Umbilical cord (tissue), 2 donors: ENCODE data around the gene ADAMTSL1. TPM values are rescaled to one million over a fixed set of nuclear protein-coding genes. Genes with fewer than 3 reads are reported as not detected.
A peak's percentile ranks its signal among the peaks of the same experiment; 100 is the strongest.

ENCODE experiments used
- DNase-seq: peaks from one replicate; pipeline ENCODE4 v3.0.0-alpha.2; 2015; ENCODE audit warnings: low spot score
- total RNA-seq: library from RNA; depleted of rRNA; stranded (reverse); fragments of >200 nt; gene quantifications from one replicate; pipeline ENCODE4 v1.2.3, GENCODE V29; 2014; ENCODE audit warnings: low replicate concordance; ENCODE audit not compliant: insufficient read depth

Gene ADAMTSL1
- total RNA-seq, 1 donor from 2014 or later = 26.5 TPM

GRCh38 chr9:18550286-18550685 is 76.3 kb downstream of the ADAMTSL1 start:
- DNase-seq = no peak

- no peak for DNase-seq
These were observed 80.3 kb downstream of the ADAMTSL1 start for GRCh38 chr9:18554244-18554643.

DNA sequence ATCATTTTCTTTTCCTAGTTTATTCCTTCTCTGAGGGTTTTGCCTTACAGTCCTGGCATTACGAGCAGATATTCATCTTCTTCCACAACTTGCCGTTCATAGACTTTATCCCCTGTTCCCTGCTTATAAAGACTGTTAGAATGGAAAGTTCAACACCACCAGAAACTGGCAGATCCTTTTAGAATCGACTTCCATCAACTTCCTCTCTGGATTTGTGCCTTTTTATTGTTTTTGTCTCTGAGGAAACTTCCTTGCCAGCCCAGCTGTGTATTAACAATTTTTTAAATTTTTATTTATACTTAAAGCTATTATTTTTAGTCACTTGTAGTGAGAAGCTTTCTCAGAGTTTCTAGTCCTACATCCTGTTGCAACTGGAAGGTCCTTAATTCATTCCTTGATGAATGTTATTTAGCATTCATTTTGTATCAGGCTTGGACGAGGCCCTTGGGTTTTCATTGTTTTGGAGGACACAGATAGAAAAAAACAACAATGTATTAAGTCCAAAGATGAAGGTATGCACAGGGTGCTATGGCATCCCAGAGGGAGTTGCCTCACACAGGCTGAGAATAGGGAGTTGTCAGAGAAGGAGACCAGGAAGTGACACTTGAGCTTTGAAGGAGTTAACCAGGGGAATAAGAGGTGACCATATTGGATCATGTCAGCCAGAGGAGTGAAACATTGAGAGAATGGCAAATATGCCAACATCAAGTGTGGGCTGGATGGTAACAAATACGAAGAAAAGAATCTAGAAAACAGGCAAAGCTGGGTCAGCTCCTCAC is 81.3 kb downstream of the ADAMTSL1 start:
- no peak for DNase-seq

DNA sequence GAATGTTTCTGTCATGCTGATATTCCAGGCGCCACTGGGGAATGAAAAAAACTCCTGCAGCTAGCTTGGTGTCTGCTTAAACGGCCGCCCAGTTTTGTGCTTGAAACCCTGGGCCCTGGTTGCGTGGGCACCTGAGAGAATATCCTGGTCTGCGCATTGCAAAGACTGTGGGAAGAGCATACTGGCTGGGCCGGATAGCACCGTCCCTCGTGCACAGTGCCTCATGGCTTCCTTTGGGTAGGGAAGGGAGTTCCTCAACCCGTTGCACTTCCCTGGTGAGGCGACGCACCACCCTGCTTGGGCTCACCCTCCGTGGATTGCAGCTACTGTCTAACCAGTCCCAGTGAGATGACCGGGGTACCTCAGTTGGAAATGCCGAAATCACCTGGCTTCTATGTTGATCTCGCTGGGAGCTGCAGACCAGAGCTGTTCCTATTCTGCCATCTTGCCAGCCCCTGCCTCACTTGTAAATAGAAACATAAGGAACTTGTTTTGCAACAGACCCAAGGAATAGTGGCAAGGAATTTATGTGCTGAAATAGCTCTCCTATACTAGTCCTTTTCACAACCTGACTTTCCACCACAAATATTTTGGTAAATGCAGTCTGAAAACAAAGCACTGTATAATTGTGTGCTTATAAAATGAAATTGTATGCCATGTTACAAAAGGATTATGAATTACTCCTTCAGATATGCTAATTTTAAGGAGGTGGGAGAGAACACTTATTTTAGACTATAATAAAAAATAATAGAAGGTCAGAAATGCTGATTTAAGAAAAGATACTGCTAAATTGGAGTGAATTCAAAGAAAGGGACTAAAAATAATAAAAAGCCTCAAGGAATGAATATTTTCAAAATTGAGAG is 90.3 kb downstream of the ADAMTSL1 start:
- no peak for DNase-seq

- peak; percentile 43 for DNase-seq
These were observed 92.2 kb downstream of the ADAMTSL1 start for GRCh38 chr9:18566121-18566520.

DNA sequence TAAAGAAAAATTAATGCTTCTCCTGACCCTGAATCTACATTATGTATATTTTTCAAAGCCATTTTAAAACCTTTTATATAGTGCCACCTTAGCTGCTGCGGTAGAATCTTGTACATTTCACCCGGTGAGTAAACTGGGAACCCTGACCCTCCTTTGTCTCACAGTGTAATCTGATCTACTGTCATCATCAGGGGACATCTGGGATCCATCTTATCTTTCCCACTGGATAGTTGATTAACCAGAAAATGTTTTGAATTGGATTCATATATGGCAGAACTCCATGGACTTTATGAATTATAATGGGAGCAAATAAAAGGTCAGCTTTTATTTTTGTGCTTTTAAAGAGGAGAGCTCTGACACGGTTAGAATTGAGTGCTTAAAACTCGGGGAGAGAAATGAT is 95.0 kb downstream of the ADAMTSL1 start:
- DNase-seq = no peak

DNA sequence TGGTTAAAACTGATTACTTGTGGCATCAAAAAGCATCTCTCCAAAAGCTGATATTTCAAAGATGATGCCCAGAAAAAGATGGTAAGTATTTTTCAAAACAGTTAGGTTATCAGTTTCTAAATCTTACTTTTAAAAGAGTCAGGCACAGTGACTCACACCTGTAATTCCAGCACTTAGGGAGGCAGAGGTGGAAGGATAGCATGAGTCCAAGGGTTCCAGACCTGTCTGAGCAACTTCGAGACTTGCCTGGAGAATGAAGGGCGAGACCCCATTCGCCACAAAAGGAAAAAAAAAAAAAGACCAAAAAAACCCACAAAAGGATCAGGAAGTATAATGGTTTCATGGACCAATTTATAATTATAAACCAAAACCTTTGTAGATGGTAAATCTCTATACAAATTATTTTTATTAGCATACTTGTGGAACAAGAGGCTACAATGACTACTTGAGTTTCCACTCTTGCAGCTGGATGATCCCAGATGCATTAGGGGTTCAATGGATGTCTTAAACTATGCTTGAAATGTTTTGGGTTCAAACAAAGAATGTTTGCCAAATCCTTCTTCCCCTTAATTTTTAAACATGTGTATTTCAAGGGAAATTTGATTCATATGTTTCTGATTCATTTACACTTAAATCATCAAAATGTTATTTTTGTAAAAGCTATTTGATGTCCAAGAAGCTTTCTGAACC is 96.1 kb downstream of the ADAMTSL1 start:
- no peak for DNase-seq

- no peak for DNase-seq
These were observed 99.1 kb downstream of the ADAMTSL1 start for GRCh38 chr9:18573021-18573556.

DNA sequence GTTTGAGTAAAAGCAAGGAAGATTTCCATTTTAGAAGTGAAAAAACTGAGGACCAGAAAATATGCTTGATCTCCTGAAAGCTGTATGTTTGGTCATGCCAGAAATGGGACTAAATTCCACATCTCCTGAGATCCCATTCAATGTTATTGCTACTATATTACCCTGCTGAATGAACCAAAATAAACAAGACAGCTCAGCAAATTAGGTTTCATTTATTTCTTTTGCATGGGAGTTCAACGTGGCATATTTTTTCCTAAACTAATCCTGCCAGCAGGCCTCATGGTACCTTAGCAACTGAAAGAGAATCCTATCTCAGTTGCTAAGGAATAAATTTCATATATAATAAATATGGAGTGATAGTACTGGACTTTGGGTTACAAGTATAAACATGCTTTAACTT is 101.7 kb downstream of the ADAMTSL1 start:
- no peak for DNase-seq

DNA sequence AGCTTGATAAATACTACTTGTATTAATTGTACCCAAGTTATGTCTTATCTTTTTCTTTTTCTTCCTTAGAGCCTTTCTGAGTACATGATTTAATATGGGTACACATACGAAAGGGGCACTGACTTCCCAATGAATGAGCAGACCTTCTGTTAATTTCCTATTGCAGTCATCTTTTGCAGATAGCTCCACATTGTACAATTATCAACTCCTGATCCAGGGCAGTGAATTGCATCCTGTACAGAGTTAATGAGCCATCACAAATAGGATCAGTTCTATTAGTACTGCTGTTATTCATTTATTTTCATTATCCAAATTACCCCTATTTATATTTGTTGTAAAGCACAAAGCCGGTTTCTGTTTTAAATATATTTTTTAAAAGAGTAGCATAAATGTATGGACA is 105.6 kb downstream of the ADAMTSL1 start:
- no peak for DNase-seq

DNA sequence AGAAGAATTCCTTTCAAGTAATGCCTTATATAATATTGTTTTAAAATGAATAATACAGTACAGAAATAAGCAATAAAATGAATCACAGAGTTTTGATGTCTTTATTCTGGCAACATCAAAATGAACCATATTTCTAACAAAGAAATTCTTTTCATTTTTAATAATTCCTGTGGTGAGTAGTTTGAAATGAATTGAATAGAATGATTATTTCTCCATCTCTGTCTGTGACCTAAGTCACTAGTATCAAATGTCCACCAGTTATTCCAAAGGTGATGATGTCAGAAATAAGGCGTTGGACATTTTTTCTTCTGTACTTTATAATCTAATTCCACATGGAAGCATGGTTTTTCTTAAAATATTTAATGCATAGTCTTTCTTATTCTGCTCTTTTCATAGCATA is 106.2 kb downstream of the ADAMTSL1 start:
- DNase-seq = no peak

DNA sequence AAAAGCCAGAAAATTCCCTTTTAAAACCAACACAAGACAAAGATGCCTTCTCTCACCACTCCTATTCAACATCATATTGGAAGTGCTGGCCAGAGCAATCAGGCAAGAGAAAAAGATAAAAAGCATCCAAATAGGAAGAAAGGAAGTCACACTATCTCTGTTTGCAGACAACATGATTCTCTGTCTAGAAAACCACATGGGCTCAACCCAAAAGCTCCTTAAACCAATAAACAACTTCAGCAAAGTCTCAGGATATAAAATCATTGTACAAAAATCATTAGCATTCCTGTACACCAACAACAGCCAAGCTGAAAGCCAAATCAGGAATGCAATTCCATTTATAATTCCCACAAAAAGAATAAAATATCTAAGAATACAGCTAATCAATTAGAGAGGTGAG is 112.0 kb downstream of the ADAMTSL1 start:
- no peak for DNase-seq

DNA sequence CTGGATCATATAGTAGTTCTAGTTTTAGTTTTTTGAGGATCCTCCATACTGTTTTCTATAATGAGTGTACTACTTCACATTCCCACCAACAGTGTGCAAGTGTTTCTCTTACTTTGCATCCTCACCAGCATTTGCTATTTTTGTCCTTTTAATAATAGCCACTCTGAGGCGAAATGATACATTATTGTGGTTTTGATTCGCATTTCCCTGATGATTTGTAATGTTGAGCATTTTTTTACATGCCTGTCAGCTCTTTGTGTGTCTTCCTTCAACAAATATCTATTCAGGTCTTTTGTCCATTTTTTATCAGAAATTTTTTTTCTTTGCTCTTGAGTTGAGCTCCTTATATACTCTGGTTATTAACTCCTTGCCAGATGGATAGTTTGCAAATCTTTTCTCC is 114.0 kb downstream of the ADAMTSL1 start:
- no peak for DNase-seq

DNA sequence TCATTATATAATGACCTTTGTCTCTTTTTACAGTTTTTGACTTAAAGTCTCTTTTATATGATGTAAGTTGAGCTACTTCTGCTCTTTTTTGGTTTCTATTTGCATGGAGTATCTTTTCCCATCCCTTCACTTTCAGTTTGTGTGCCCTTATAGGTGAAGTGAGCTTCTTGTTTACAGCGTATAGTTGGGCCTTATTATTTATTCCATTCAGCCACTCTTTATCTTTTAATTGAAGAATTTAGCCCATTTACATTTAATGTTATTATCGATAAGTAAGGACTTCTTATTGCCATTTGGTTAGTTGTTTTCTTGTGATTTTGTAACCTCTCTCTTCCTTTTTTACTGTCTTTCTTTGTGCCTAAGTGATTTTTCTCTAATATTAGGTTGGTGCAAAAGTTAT is 117.3 kb downstream of the ADAMTSL1 start:
- no peak for DNase-seq

DNA sequence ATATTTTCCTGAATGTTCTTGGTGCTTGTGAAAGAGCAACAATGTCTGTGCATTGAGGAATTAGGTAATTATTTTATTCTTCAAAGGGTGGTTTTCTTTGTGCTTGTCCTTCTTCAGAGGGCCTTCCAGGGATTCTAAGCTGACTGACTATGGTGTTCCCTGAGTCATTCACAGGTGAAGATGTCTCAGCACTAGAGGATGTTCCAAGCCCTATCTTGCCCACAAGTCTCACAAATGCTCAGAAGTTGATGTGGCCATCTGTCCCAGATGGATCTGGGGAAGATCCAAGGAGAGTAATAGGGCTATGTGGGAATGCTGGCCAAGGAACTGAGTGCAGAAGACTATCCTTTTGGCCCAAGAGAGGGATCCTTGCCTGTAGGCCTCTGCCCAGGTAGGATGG is 120.9 kb downstream of the ADAMTSL1 start:
- no peak for DNase-seq

- no peak for DNase-seq
These were observed 121.6 kb downstream of the ADAMTSL1 start for GRCh38 chr9:18595597-18595996.

- DNase-seq = no peak
These were observed 123.0 kb downstream of the ADAMTSL1 start for GRCh38 chr9:18596920-18597319.

- DNase-seq = no peak
These were observed 125.0 kb downstream of the ADAMTSL1 start for GRCh38 chr9:18598969-18599368.

- no peak for DNase-seq
These were observed 127.1 kb downstream of the ADAMTSL1 start for GRCh38 chr9:18601026-18601425.

DNA sequence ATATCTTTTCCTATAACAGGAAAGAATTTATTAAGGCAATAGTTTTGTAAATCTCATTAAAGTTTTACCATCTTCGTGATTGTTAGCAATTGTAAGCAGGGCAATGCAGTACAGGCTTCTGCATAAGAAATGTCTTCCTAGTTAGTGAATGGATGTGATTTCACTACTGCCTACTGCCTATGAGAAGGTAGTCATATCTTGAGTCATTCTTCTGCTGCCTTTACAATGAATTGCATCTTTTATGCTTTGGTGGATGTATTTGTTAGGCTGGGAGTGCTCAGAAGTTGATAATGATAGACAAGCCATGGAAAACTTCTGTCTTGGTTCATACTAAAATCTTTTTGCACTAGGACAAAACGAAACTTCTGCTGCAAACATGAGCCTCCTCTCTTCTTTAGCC is 128.0 kb downstream of the ADAMTSL1 start:
- no peak for DNase-seq

DNA sequence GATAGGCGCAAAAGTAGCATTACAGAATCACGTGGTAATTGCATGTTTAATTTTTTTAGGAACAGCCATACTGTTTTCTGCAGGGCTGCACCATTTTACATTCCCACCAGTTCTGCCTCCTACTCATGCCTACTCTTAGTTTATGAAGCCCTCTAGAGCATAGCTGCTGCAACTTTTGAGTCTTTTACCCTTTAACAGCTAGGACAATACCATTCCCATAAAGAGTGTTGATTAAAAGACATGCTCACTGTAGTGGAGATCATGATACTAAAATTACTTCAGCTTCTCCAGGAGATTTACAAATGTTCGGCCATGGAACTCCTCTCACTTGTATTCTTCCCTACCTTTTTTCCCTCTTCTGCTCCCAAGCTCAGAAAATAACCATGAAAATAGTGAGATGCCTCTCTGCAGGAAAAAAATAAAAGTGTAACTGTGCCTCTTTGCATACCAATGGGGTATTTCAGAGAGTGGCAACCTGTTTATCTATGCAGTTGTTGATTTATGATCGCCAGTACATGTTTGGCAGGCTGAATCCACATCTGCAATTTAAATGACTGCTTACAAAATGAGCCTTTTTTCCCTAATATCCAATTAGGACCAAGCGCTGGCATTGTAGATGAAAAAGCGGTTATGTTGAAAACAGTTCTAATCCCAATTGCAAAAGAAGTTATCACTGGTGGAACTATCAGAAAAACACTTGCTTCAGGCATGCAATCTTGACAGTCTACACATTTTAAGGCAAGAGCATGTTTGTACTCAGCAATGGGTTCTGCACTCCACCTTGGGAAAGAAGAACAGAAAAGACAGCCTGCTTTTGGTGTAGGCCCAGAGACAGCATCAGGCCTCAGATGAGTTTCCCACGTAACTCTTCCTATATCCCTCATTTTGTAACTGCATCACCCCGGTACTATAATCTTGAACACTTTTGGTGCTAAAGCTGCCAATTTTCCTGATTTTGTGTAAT is 131.1 kb downstream of the ADAMTSL1 start:
- no peak for DNase-seq
